HepG2 (cell line): ENCODE data around the gene SH2D7. TPM values are rescaled to one million over a fixed set of nuclear protein-coding genes. Genes with fewer than 3 reads are reported as not detected.

Source experiments
- ATAC-seq: fragments of 200-7000 bp; cut with Tn5 transposase; 3 replicates; pipeline ENCODE4 v1.9.1; 2020; ENCODE audit warnings: mild to moderate bottlenecking, moderate library complexity
- BruUV-seq: library from RNA; stranded (reverse); fragments of 400-500 nt; replicated peaks from 2 replicates; lab custom pipeline; 2021; lab: Mats Ljungman, UMichigan
- CTCF ChIA-PET: fragments of 300-600 bp; formaldehyde crosslinking; extraction: SDS; loops from one replicate; lab custom pipeline; 2021; ENCODE audit warnings: low total read pairs, inconsistent platforms, low intra/inter-chr PET ratio; lab: Yijun Ruan, JAX
- POLR2A ChIA-PET: fragments of 350-600 bp; sonication (Branson Sonifier 250); formaldehyde crosslinking; loops from one replicate; lab custom pipeline; 2020; ENCODE audit warnings: antibody characterized with exemption, inconsistent platforms; lab: Yijun Ruan, JAX
- DNase-seq: peaks from one replicate; pipeline ENCODE4 v3.0.0-alpha.2; 2015; ENCODE audit warnings: low spot score
- FAIRE-seq: peaks from 3 replicates; lab custom pipeline; 2011; peaks lifted over from hg19 to GRCh38; lab: Jason Lieb, UNC
- H2AFZ ChIP-seq: one replicate; pipeline ENCODE4 v1.6.1; 2011; ENCODE audit warnings: low read length, inconsistent platforms
- H3K27ac ChIP-seq: fragments of 300-600 bp; 3 replicates; pipeline ENCODE4 v1.8.0; 2011; ENCODE audit warnings: mixed run types, mild to moderate bottlenecking, mixed read lengths, low read length, inconsistent platforms; ENCODE audit not compliant: insufficient read depth; ENCODE audit errors: extremely low read length
- H3K27me3 ChIP-seq, 2 experiments: fragments of 200-600 bp in 1 of 2; 2 replicates in 1 of 2; 3 replicates in 1 of 2; pipeline versions ENCODE4 v1.6.0 to v1.8.0; 2011; ENCODE audit warnings: low read length in 2 of 2, mild to moderate bottlenecking in 2 of 2, moderate library complexity in 2 of 2, inconsistent platforms in 1 of 2; ENCODE audit not compliant: insufficient read depth in 2 of 2, control insufficient read depth in 1 of 2
- H3K36me3 ChIP-seq, 2 experiments: fragments of 200-600 bp in 1 of 2; replicated peaks in 1 of 2; 2 replicates in 1 of 2; 3 replicates in 1 of 2; pipeline versions ENCODE4 v1.5.1 to v1.8.0; 2011; ENCODE audit warnings: low read length in 2 of 2, inconsistent platforms in 1 of 2; ENCODE audit not compliant: insufficient read depth in 2 of 2, control insufficient read depth in 1 of 2
- H3K4me1 ChIP-seq: 2 replicates; pipeline ENCODE4 v1.5.1; 2012; ENCODE audit warnings: low read length, inconsistent platforms; ENCODE audit not compliant: insufficient read depth
- H3K4me2 ChIP-seq: 2 replicates; pipeline ENCODE4 v1.6.0; 2011; ENCODE audit warnings: low read depth, low read length, inconsistent platforms
- H3K4me3 ChIP-seq, 3 experiments: fragments of 200-600 bp in 1 of 3; sonication (generic), shearing (Covaris generic) in 1 of 3; replicated peaks in 1 of 3; 2 replicates each; pipeline ENCODE4 v1.5.1; 2011 to 2016; ENCODE audit warnings: low read length in 3 of 3, inconsistent platforms in 2 of 3, low read depth in 2 of 3, mild to moderate bottlenecking in 2 of 3, control low read depth in 1 of 3, mixed read lengths in 1 of 3; ENCODE audit not compliant: insufficient read depth in 1 of 3
- H3K79me2 ChIP-seq: one replicate; pipeline ENCODE4 v1.6.1; 2011; ENCODE audit warnings: low read length, inconsistent platforms; ENCODE audit not compliant: insufficient read depth
- H3K9ac ChIP-seq: 2 replicates; pipeline ENCODE4 v1.6.0; 2011; ENCODE audit warnings: mild to moderate bottlenecking, low read depth, low read length, inconsistent platforms; ENCODE audit not compliant: insufficient read depth
- H3K9me3 ChIP-seq: 2 replicates; pipeline ENCODE4 v1.5.1; 2012; ENCODE audit warnings: mild to moderate bottlenecking, low read length
- H4K20me1 ChIP-seq: 2 replicates; pipeline ENCODE4 v1.6.0; 2011; ENCODE audit warnings: inconsistent platforms, mild to moderate bottlenecking, low read length, moderate library complexity; ENCODE audit not compliant: insufficient read depth
- BORCS8-MEF2B ChIP-seq: sonication (generic); formaldehyde crosslinking; IDR thresholded peaks from 2 replicates; pipeline ENCODE4 v1.8.0; 2022; ENCODE audit warnings: mild to moderate bottlenecking, missing genetic modification reagents
- CEBPB ChIP-seq: IDR thresholded peaks from 2 replicates; pipeline ENCODE4 v1.6.1; 2011; ENCODE audit warnings: low read depth, low read length, improper control_type of control experiment, borderline replicate concordance
- PHB2 ChIP-seq: fragments of 450-650 bp; IDR thresholded peaks from 2 replicates; pipeline ENCODE4 v1.6.1; 2018; ENCODE audit not compliant: partially characterized antibody
- PRMT3 ChIP-seq: sonication (generic); formaldehyde crosslinking; IDR thresholded peaks from 2 replicates; pipeline ENCODE4 v1.8.1; 2022; ENCODE audit warnings: low read depth, mild to moderate bottlenecking, moderate library complexity, missing genetic modification reagents, borderline replicate concordance
- SSRP1 ChIP-seq: IDR thresholded peaks from 2 replicates; pipeline ENCODE4 v1.6.1; 2016; ENCODE audit warnings: control low read depth
- ZBTB20 ChIP-seq: sonication (generic); formaldehyde crosslinking; IDR thresholded peaks from 2 replicates; pipeline ENCODE4 v1.8.1; 2023; ENCODE audit warnings: missing genetic modification reagents, low read depth, mild to moderate bottlenecking, borderline replicate concordance
- ZFP90 ChIP-seq: sonication (generic); formaldehyde crosslinking; IDR thresholded peaks from 2 replicates; pipeline ENCODE4 v1.8.0; 2022; ENCODE audit warnings: missing genetic modification reagents, mild to moderate bottlenecking, inconsistent platforms, borderline replicate concordance
- ZMYM4 ChIP-seq: sonication (generic); formaldehyde crosslinking; IDR thresholded peaks from 2 replicates; pipeline ENCODE4 v1.8.1; 2023; ENCODE audit warnings: mild to moderate bottlenecking, missing genetic modification reagents
- ZNF225 ChIP-seq: sonication (generic); formaldehyde crosslinking; IDR thresholded peaks from 2 replicates; pipeline ENCODE4 v1.4.0; 2020; ENCODE audit warnings: mild to moderate bottlenecking, missing genetic modification reagents
- ZNF530 ChIP-seq: sonication (generic); formaldehyde crosslinking; IDR thresholded peaks from 2 replicates; pipeline ENCODE4 v1.5.0; 2020; ENCODE audit warnings: low read depth, mild to moderate bottlenecking, missing genetic modification reagents
- ZNF781 ChIP-seq: sonication (generic); formaldehyde crosslinking; IDR thresholded peaks from 2 replicates; pipeline ENCODE4 v1.5.1; 2020; ENCODE audit warnings: borderline replicate concordance, mild to moderate bottlenecking, missing genetic modification reagents; ENCODE audit errors: not compliant biosample characterization
- WGBS: methylation state at CpG from one replicate; pipeline ENCODE4 v1.1.6; 2017; ENCODE audit warnings: low lambda C conversion rate; 5-methylcytosine and 5-hydroxymethylcytosine counted together
- in situ Hi-C: cut with HindIII; loops from 2 replicates; pipeline ENCODE4 v1.10.0; 2017; ENCODE audit warnings: low pct_unique_long_range_greater_than_20kb; ENCODE audit not compliant: extremely low pct_ligation_motif_present
- intact Hi-C: fragments of 100-400 bp; cut with micrococcal nuclease; formaldehyde crosslinking; loops from one replicate; pipeline ENCODE4 v1.10.0; 2022; ENCODE audit not compliant: unreplicated experiment
- polyA plus RNA-seq, 8 experiments: library from polyadenylated mRNA; depleted of rRNA in 3 of 8; stranded (reverse) in 7 of 8; unstranded in 1 of 8; fragments of >200 nt; fragmentation: Illumina TruSeq in 4 of 8; extraction: Trizol in 4 of 8; gene quantifications; 2 replicates each; pipeline versions ENCODE4 v1.2.1 to v1.2.3, GENCODE V29; 2011 to 2016; ENCODE audit warnings: low read depth in 4 of 8, missing spikeins in 1 of 8, mixed read lengths in 1 of 8; ENCODE audit not compliant: insufficient read depth in 1 of 8
- total RNA-seq, 5 experiments: library from RNA; depleted of rRNA; stranded (reverse); fragments of >200 nt; fragmentation: Illumina TruSeq; extraction: Trizol; gene quantifications; 2 replicates each; pipeline ENCODE4 v1.2.3, GENCODE V29; 2016; ENCODE audit warnings: low read depth in 1 of 5
- TF ChIP-seq, protein P1 (sequence below): sonication (generic); formaldehyde crosslinking; IDR thresholded peaks from 2 replicates; pipeline ENCODE4 v1.5.0; 2020; ENCODE audit warnings: mild to moderate bottlenecking, missing genetic modification reagents, borderline replicate concordance
- TF ChIP-seq, protein P2 (sequence below): sonication (generic); formaldehyde crosslinking; IDR thresholded peaks from 2 replicates; pipeline ENCODE4 v1.8.0; 2022; ENCODE audit warnings: mild to moderate bottlenecking, missing genetic modification reagents, borderline replicate concordance

The SH2D7 gene
- total and polyA plus RNA-seq, 2 of the 13 experiments (the other 11 are each of a cell fraction or from before 2014, with no cell fraction given): not detected

DNA sequence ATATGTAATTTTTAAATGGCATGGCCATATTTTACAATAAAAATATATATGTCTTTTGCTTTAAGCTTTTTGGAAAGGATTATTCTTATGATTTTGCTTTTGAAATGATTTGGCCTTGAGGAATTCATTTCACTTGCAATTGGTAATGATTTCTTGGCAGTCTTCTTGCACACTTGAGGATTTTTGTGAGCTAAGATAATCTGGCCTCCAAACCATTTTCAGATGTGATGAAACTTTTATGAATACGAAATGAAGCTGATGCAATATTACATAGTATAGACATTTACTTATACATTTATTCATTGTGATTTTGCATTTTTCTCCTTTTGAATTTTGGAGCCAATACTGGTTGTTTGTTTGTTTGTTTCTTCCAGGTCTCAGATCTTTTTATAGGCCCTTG is 6.4 kb upstream of the SH2D7 start:
- H3K79me2 ChIP-seq: no peaks in the 10 kb centered on the region
- intact Hi-C loops: no loop called here
- H3K9ac ChIP-seq: no peak overlapping the region
- H4K20me1 ChIP-seq: no peaks in the 10 kb centered on the region
- TF ChIP-seq CEBPB (peak; percentile 38; the same call in 1 of the 2 replicates), ZNF225 (CRISPR knock-in tag) (no peak)
- TF ChIP-seq, all 625 proteins: peak for 1
- Histone ChIP-seq H3K27ac (no peak overlapping the region), H3K4me1 (peaks cover 53% of the 10 kb centered on the region), H3K4me2 (no peak overlapping the region), H3K27me3 (no peaks in the 10 kb centered on the region), H3K4me3 (no peak overlapping the region), H2AFZ (no peak overlapping the region), H3K9me3 (no peaks in the 10 kb centered on the region), H3K36me3 (no peaks in the 10 kb centered on the region)
- FAIRE-seq (no peak), ATAC-seq (no peak), DNase-seq (no peak)
- in situ Hi-C loops: no loop called here
- no TSS peak for BruUV-seq
- ChIA-PET CTCF (no interaction called here), POLR2A (no interaction called here)
- 14% methylated on average over 1 of the region's 1 CpG for WGBS

DNA sequence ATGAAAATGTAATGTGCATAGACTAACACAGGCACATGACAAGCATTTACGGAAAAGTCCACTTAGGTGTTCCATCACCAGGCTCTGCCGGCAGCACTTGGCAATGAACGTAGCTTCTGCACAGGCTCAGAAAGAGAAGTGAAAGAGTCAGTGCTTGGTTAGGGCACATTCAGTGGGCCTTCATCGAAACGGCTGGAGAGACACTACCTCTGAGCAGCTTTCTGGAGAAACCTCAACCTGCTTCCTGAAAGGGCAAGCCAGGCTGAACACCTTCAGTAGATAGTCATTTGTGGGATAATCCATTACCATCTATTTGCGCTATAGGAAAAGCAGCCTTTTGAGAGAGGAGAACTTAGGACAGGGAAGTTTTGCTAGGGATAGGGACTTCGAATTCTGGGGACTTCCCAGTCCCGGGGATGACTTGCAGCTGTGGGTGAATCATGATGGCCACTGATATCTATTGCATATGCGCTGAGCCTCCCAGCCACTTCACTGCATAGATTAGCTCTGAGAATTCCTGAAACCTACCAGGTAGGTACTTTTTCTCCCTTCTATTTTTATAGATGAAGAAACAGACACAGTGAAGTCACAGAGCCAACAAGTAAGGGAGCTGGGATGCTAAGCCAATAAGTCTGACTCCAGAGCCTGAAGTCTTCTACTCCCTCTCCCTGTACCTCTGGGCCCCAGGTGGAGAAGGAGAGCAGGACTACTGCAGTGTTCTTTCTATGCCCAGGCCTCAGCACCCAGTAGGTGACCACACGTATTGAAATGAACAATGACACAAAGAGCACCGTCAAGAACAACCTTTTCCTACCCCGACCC is 4.2 kb upstream of the SH2D7 start:
- peaks cover 1 to 8% of the 10 kb centered on the region in 2 experiments; a peak in 3 of 5 replicates for H3K27me3 ChIP-seq
- no peaks in the 10 kb centered on the region for H3K79me2 ChIP-seq
- BruUV-seq: no TSS peak
- H4K20me1 ChIP-seq: no peaks in the 10 kb centered on the region
- ChIA-PET CTCF (no interaction called here), POLR2A (no interaction called here)
- WGBS: 41% methylated on average over 12 of the region's 12 CpGs
- H3K36me3 ChIP-seq: no peaks in the 10 kb centered on the region
- H3K4me2 ChIP-seq: peak overlapping the region; percentile 39
- in situ Hi-C loops (no loop called here), intact Hi-C loops (no loop called here)
- no peak overlapping the region for H3K9ac ChIP-seq
- H2AFZ ChIP-seq: no peak overlapping the region
- DNase-seq (no peak), ATAC-seq (peak; percentile 47), FAIRE-seq (no peak)
- peaks cover 51% of the 10 kb centered on the region for H3K4me1 ChIP-seq
- no peaks in the 10 kb centered on the region for H3K9me3 ChIP-seq
- no peak overlapping the region for H3K4me3 ChIP-seq
- no peak overlapping the region for H3K27ac ChIP-seq
- no peak for TF ChIP-seq ZNF781 (CRISPR knock-in tag)
- no peak for TF ChIP-seq PHB2
- TF ChIP-seq, protein P1, sequence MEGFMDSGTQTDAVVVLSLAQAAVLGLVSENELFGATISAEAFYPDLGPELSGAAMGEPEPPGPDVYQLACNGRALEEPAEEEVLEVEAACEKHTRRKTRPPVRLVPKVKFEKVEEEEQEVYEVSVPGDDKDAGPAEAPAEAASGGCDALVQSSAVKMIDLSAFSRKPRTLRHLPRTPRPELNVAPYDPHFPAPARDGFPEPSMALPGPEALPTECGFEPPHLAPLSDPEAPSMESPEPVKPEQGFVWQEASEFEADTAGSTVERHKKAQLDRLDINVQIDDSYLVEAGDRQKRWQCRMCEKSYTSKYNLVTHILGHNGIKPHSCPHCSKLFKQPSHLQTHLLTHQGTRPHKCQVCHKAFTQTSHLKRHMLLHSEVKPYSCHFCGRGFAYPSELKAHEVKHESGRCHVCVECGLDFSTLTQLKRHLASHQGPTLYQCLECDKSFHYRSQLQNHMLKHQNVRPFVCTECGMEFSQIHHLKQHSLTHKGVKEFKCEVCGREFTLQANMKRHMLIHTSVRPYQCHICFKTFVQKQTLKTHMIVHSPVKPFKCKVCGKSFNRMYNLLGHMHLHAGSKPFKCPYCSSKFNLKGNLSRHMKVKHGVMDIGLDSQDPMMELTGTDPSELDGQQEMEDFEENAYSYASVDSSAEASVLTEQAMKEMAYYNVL (CRISPR knock-in tag): no peak
- no peak for TF ChIP-seq PRMT3
- TF ChIP-seq, protein P2, sequence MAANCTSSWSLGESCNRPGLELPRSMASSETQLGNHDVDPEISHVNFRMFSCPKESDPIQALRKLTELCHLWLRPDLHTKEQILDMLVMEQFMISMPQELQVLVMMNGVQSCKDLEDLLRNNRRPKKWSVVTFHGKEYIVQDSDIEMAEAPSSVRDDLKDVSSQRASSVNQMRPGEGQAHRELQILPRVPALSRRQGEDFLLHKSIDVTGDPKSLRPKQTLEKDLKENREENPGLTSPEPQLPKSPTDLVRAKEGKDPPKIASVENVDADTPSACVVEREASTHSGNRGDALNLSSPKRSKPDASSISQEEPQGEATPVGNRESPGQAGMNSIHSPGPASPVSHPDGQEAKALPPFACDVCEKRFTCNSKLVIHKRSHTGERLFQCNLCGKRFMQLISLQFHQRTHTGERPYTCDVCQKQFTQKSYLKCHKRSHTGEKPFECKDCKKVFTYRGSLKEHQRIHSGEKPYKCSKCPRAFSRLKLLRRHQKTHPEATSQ (CRISPR knock-in tag): no peak
- TF ChIP-seq ZNF530: no peak
- TF ChIP-seq ZMYM4 (CRISPR knock-in tag): no peak
- TF ChIP-seq SSRP1 (CRISPR knock-in tag): no peak
- TF ChIP-seq ZBTB20 (CRISPR knock-in tag): no peak
- TF ChIP-seq BORCS8-MEF2B (CRISPR knock-in tag): no peak
- TF ChIP-seq ZFP90 (CRISPR knock-in tag): no peak
